K562 (cell line): ENCODE results near the gene SYMPK. TPM values are rescaled to one million over a fixed set of nuclear protein-coding genes. Genes with fewer than 3 reads are reported as not detected.
A peak's percentile ranks its signal among the peaks of the same experiment; 100 is the strongest.

Experiments
- BMI1 ChIP-seq: fragments of 150-350 bp; IDR thresholded peaks from 2 replicates; pipeline ENCODE4 v1.6.1; 2014; ENCODE audit warnings: low read length
- CHD7 ChIP-seq: fragments of 200-600 bp; sonication (generic); IDR thresholded peaks from one replicate; pipeline ENCODE4 v1.6.1; 2012; ENCODE audit warnings: mild to moderate bottlenecking, low read depth, low read length, inconsistent platforms
- MTA3 ChIP-seq: fragments of 450-650 bp; formaldehyde crosslinking; IDR thresholded peaks from 2 replicates; pipeline ENCODE4 v1.6.1; 2017; ENCODE audit warnings: mild to moderate bottlenecking, borderline replicate concordance
- SFPQ ChIP-seq: fragments of 200-400 bp; formaldehyde crosslinking; IDR thresholded peaks from 2 replicates; pipeline ENCODE4 v1.6.1; 2017; ENCODE audit warnings: mild to moderate bottlenecking, low read depth, low read length, moderate library complexity
- polyA plus RNA-seq, 8 experiments: library from polyadenylated mRNA; depleted of rRNA in 4 of 8; stranded (reverse) in 5 of 8; unstranded in 3 of 8; fragments of >200 nt; fragmentation: Nextera tagmentation in 2 of 8; fragmentation: Illumina TruSeq in 1 of 8; extraction: Ambion mirVana in 2 of 8; extraction: Trizol in 1 of 8; gene quantifications; 2 replicates each; pipeline versions ENCODE4 v1.2.1 to v1.2.3, GENCODE V29; 2011 to 2014; ENCODE audit warnings: inconsistent platforms in 1 of 8, missing spikeins in 1 of 8
- total RNA-seq, 7 experiments: library from RNA; depleted of rRNA in 6 of 7; stranded (reverse); fragments of >200 nt in 6 of 7; fragmentation: Illumina TruSeq in 2 of 7; extraction: Trizol in 2 of 7; gene quantifications; 2 replicates each; pipeline versions ENCODE4 v1.2.1 to v1.2.3, GENCODE V29; 2011 to 2021; ENCODE audit warnings: low replicate concordance in 1 of 7

Gene SYMPK
- total and polyA plus RNA-seq, 9 of the 15 experiments (the other 6 are each of a cell fraction or from before 2014, with no cell fraction given): 0.73 to 95.5 (median 58.4) TPM

DNA sequence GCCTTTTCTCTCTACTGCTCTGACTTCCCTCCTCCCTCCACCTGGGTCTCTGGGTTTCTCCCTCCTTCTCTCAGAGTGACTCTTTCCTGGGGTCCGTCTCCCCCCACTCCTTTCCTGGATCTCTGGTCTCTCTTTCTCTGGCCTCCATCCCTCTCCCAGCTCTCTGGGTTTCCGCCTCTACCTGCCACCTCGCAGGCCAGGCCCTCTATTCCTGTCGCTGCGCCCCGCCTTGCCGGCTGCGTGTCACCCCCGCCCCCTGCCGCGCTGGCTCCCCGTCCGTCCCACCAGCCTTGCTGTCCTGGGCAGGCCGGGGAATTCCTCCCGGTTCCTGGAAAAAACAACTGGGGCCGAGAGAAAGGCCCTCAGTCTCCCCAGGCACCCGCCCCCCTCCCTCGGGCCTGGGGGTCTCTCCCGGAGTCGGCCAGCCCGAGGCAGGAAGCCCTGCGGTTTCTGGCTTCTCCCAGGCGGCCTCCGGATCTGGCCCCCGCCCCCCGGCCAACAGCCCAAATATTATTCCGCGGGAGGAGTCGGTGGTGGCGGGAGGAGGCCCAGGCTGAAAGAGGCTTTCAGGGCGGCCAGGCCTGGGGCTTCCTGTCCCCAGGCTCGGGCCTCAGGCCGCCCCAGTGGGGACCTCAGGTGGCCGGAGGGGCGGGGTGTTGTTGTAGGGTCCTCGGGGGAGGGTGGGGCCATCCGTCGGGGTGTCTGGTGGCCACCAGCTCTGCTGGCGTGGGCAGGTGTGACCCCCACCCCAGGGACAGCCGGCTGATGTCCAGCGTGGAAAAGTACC is 13.7 kb upstream of the SYMPK start (continued):
- TF ChIP-seq CHD7 (no peak), BMI1 (no peak), MTA3 (peak; percentile 72; the same call in 1 of the 2 replicates), SFPQ (no peak)
